MM.1S (cell line): Measurements from ENCODE around the gene PCAT6.
A peak's percentile ranks its signal among the peaks of the same experiment; 100 is the strongest.

Source experiments
- DNase-seq: peaks from one replicate; pipeline ENCODE4 v3.0.0-alpha.2; 2015
- H2AFZ ChIP-seq: fragments of 300-600 bp; sonication (generic); 2 replicates; pipeline ENCODE4 v1.6.0; 2016; ENCODE audit warnings: antibody characterized with exemption, low read length
- H3F3A ChIP-seq: fragments of 300-600 bp; sonication (generic); 2 replicates; pipeline ENCODE4 v1.6.1; 2016; ENCODE audit warnings: mild to moderate bottlenecking, antibody characterized with exemption, low read length, moderate library complexity, mixed read lengths; ENCODE audit not compliant: insufficient read depth
- H3K27ac ChIP-seq: fragments of 300-600 bp; sonication (generic); 2 replicates; pipeline ENCODE4 v1.5.1; 2016; ENCODE audit warnings: mild to moderate bottlenecking, low read length
- H3K27me3 ChIP-seq: fragments of 300-600 bp; sonication (generic); replicated peaks from 2 replicates; pipeline ENCODE4 v1.6.0; 2016; ENCODE audit warnings: low read length; ENCODE audit not compliant: insufficient read depth
- H3K36me3 ChIP-seq: fragments of 300-600 bp; sonication (generic); replicated peaks from 2 replicates; pipeline ENCODE4 v1.6.1; 2016; ENCODE audit warnings: mild to moderate bottlenecking, low read length, mixed read lengths; ENCODE audit not compliant: insufficient read depth
- H3K4me1 ChIP-seq: fragments of 300-600 bp; sonication (generic); 2 replicates; pipeline ENCODE4 v1.6.1; 2016; ENCODE audit warnings: low read length, mixed read lengths
- H3K4me2 ChIP-seq: fragments of 300-600 bp; sonication (generic); 2 replicates; pipeline ENCODE4 v1.6.0; 2016; ENCODE audit warnings: low read depth, low read length
- H3K4me3 ChIP-seq: fragments of 300-600 bp; sonication (generic); 2 replicates; pipeline ENCODE4 v1.5.1; 2016; ENCODE audit warnings: low read length, mixed read lengths
- H3K79me2 ChIP-seq: fragments of 300-600 bp; sonication (generic); 2 replicates; pipeline ENCODE4 v1.6.1; 2016; ENCODE audit warnings: mixed run types, low read length, mixed read lengths
- H3K9ac ChIP-seq: fragments of 300-600 bp; sonication (generic); 2 replicates; pipeline ENCODE4 v1.6.1; 2016; ENCODE audit warnings: low read length, mixed read lengths
- H3K9me2 ChIP-seq: fragments of 300-600 bp; sonication (generic); replicated peaks from 2 replicates; pipeline ENCODE4 v1.6.1; 2016; ENCODE audit warnings: mild to moderate bottlenecking, low read length, mixed read lengths; ENCODE audit not compliant: insufficient read depth
- H3K9me3 ChIP-seq: fragments of 300-600 bp; sonication (generic); replicated peaks from 2 replicates; pipeline ENCODE4 v1.6.1; 2016; ENCODE audit warnings: mild to moderate bottlenecking, low read length, mixed read lengths; ENCODE audit not compliant: insufficient read depth
- H4K20me1 ChIP-seq: fragments of 300-600 bp; sonication (generic); 2 replicates; pipeline ENCODE4 v1.6.1; 2016; ENCODE audit warnings: mild to moderate bottlenecking, low read length, moderate library complexity, mixed read lengths; ENCODE audit not compliant: insufficient read depth
- CTCF ChIP-seq: fragments of 300-600 bp; sonication (generic); IDR thresholded peaks from 2 replicates; pipeline ENCODE4 v1.5.1; 2016; ENCODE audit warnings: antibody characterized with exemption, low read length, mixed read lengths
- EZH2 ChIP-seq: fragments of 300-600 bp; sonication (generic); optimal IDR thresholded peaks from 2 replicates; pipeline ENCODE3; 2017; ENCODE audit warnings: low read depth, mild to moderate bottlenecking, antibody characterized with exemption, low read length, mixed read lengths
- EZH2phosphoT487 ChIP-seq: fragments of 300-600 bp; sonication (generic); IDR thresholded peaks from 2 replicates; pipeline ENCODE4 v1.6.1; 2018; ENCODE audit warnings: antibody characterized with exemption, low read length

The PCAT6 gene

GRCh38 chr1:202835548-202836072 lies 24.9 kb downstream of the PCAT6 start:
- no peak for DNase-seq
- H4K20me1 ChIP-seq: no peaks in the 10 kb centered on the region
- H3K4me1 ChIP-seq: no peaks in the 10 kb centered on the region

GRCh38 chr1:202836623-202837403 lies 26.1 kb downstream of the PCAT6 start:
- H3K4me1 ChIP-seq: no peaks in the 10 kb centered on the region
- no peaks in the 10 kb centered on the region for H3K9me3 ChIP-seq
- H3K79me2 ChIP-seq: no peaks in the 10 kb centered on the region
- no peak for DNase-seq
- no peak overlapping the region for H2AFZ ChIP-seq
- H3K27ac ChIP-seq: no peak overlapping the region
- no peaks in the 10 kb centered on the region for H3F3A ChIP-seq
- H3K9ac ChIP-seq: no peak overlapping the region
- no peaks in the 10 kb centered on the region for H3K36me3 ChIP-seq
- H3K4me2 ChIP-seq: no peak overlapping the region
- no peaks in the 10 kb centered on the region for H4K20me1 ChIP-seq
- no peak for TF ChIP-seq EZH2
- 0 out of 2 replicates have a peak, but pooled peaks have one; percentile 5 for TF ChIP-seq CTCF
- no peak for TF ChIP-seq EZH2phosphoT487
- no peaks in the 10 kb centered on the region for H3K27me3 ChIP-seq
- no peaks in the 10 kb centered on the region for H3K9me2 ChIP-seq
- H3K4me3 ChIP-seq: no peak overlapping the region

More at GRCh38 chr1:202835548-202836072, 24.9 kb downstream of the PCAT6 start:
- Histone ChIP-seq H3K27ac (no peak overlapping the region), H3K79me2 (no peaks in the 10 kb centered on the region), H2AFZ (no peak overlapping the region), H3K9me3 (no peaks in the 10 kb centered on the region), H3K9ac (no peak overlapping the region), H3K9me2 (no peaks in the 10 kb centered on the region), H3K4me3 (no peak overlapping the region), H3K27me3 (no peaks in the 10 kb centered on the region), H3K4me2 (no peak overlapping the region), H3K36me3 (no peaks in the 10 kb centered on the region), H3F3A (no peaks in the 10 kb centered on the region)
- TF ChIP-seq CTCF (no peak), EZH2phosphoT487 (no peak), EZH2 (no peak)

GRCh38 chr1:202837746-202838262 lies 27.1 kb downstream of the PCAT6 start:
- Histone ChIP-seq H3K36me3 (no peaks in the 10 kb centered on the region), H3K27me3 (no peaks in the 10 kb centered on the region), H3K9me3 (no peaks in the 10 kb centered on the region), H3K79me2 (no peaks in the 10 kb centered on the region), H4K20me1 (no peaks in the 10 kb centered on the region), H2AFZ (no peak overlapping the region), H3K9ac (no peak overlapping the region), H3K27ac (no peak overlapping the region), H3K4me2 (no peak overlapping the region), H3K9me2 (no peaks in the 10 kb centered on the region), H3F3A (no peaks in the 10 kb centered on the region), H3K4me3 (no peak overlapping the region), H3K4me1 (no peaks in the 10 kb centered on the region)
- no peak for DNase-seq
- TF ChIP-seq EZH2 (no peak), CTCF (no peak), EZH2phosphoT487 (no peak)
